GM03348 (cell line): Measurements from ENCODE around the gene CCSER1.
"Not testable (repeated sequence)": the region's sequence is repeated elsewhere in the genome, so short reads cannot be mapped to it uniquely, and the experiment has no call there.

Source experiments
- DNase-seq: peaks from one replicate; pipeline ENCODE4 v3.0.0; 2012; ENCODE audit warnings: low spot score

The CCSER1 gene

DNA sequence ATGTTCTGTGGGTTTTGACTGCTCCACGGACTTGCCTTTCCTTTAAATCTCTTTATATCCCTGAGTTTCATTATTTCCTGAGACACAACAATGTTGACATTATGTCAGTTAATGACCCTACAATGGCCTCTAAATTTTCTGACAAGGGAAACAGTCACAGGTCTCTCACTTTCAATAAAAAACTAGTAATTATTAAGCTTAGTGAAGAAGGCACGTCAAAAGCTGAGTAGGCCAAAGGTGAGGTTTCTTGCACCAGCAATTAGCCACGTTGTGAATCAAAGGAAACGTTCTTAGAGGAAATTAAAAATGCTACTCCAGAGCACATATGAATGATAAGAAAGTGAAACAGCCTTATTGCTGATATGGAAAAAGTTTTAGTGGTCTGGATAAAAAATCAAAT, 1246.4 kb downstream of the CCSER1 start:
- no peak for DNase-seq

DNA sequence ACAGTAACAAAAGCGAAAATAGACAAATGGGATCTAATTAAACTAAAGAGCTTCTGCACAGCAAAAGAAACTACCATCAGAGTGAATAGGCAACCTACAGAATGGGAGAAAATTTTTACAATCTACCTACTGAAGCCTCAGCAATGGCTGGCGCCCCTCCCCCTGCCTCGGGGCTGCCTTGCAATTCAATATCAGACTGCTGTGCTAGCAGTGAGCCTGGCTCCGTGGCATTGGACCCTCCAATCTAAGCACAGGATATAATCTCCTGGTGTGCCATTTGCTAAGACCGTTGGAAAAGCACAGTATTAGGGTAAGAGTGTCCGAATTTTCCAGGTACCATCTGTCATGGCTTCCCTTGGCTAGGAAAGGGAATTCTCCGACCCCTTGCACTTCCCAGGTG, 1278.2 kb downstream of the CCSER1 start:
- not testable (repeated sequence) for DNase-seq

DNA sequence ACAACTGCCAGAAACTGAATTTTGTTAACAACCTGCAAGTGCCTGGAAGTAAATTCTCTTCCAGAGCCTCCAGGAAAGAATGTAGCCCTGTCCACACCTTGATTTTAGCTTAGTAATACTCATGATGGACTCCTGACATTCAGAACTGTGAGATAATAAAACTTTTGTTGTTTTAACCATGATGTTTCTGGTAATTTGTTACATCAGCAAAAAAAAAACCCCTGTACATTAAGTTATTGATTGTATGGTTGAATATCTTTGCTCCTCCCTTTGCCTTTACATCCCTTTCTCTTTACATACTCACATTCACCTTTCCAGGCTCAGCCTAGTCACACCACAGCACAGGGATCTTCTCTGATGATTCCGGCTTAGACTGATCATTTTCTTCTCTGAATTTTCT, 1294.8 kb downstream of the CCSER1 start:
- DNase-seq = no peak

DNA sequence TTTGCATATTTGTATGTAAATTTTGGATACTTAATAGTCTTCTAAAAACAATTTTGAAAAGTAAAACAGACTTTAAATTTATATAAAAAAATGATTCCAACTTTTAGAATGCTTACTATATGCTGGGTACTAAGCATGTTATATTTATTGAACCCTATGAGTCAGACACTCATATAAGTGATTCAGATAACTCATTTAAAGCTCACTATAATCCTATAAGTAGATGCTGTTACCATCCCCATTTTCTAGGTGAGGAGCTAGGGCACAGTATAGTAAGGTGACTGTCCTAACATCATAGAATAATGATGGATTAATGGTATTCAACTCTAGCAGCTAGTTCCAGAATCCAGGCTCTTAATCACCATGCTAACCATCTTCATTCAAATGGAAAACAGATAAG, 1299.5 kb downstream of the CCSER1 start:
- no peak for DNase-seq

DNA sequence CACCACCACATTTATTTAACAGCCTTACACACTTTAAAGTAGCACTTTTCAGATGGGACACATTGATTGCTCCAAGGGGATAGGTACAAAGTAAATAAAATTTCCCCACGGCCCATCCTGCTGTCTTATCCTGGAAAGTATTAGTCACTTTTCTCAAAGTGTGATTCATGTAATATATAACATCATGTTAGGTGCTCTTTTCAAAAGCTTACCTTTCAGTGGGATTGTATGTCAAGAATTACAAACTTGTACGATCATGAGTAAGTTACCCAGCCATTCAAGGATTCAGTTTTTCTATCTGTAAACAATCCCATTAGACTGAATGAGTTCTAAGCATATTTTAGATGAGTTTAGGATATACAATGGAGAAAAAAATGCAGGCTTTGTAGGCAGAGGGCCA, 1300.0 kb downstream of the CCSER1 start:
- no peak for DNase-seq

DNA sequence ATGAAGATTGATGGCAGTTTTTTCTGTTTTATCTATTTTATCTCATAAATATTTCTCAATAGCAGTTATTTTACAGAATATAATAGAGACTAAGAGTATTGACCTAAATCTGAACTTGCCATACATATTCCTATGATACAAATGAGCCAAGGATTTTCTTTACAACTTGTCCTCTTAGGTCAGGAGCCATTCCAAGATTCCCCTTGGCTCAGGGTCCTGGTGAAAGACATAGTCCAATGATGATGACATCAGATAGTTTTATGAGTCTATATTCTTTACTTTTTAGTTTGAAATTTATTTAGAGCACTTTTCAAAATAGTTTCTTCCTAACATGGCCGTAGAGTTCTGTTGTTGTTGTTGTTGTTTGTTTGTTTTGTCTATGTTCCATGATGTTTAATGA, 1307.4 kb downstream of the CCSER1 start:
- DNase-seq = no peak

DNA sequence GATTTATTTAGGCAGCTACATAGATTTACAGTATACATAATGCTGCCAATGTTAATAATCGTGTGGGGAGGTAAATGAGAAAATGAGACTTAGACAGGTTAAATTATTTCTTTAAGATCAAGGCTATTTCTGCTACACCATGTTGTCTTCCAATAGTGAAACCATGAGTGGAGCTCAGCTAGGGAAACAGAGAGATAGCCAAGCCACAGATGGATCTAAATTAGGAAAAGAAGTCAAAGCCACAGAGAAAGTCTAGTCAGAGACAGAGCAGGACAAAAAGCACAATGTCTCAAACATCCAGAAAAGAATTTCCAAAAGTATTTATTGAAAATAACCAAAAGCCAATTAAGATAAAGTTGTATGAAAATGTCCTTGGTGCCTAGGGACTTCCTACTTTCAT, 1309.4 kb downstream of the CCSER1 start:
- no peak for DNase-seq

DNA sequence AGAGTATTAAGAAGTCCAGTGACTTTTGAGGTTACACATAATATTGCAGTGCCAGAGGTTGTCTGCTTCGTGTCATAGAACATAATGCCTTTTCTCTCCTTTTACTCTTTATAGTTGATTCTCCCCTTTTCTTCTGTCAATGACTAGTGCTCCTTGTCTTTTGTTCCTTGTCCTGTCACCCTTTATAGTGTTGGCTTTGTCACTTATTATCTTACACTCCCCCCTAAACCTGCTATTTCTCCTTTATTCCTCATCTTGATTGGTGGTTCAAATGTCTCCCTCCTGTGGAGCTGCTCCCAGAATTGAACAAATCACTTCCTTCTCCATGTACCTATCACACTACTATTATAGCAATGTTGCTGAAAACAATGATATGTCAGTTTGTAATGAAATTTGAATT, 1320.0 kb downstream of the CCSER1 start:
- no peak for DNase-seq

DNA sequence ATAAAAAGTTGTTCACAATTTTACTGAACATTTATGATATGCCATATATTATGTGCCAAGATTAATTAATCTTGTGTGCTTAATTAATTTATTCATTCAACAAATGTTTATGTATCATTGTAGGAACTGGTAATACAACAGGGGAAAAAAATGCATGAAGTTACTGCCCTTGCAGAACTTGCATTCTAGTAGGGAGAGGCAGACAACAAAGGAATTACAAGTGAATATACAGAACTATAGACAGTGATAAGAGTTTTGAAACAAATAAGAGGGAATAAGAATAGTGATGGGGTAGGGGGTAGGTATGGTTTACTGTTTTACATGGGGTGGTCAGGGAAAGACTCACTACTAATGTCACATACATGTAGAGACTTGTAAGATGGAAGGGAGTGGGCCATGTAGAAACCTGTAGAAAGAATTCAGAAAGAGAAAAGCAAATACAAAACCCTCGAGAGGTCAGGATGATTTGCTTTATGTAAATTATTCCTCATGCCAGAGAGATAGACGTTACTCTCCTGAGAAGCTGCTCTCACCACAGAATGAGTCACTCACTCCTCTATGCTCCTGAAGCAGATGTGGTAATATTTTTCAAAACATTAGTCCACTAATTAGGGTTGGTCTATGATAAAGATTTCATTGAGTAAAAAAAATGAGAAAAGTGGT, 1321.6 kb downstream of the CCSER1 start:
- DNase-seq = no peak

DNA sequence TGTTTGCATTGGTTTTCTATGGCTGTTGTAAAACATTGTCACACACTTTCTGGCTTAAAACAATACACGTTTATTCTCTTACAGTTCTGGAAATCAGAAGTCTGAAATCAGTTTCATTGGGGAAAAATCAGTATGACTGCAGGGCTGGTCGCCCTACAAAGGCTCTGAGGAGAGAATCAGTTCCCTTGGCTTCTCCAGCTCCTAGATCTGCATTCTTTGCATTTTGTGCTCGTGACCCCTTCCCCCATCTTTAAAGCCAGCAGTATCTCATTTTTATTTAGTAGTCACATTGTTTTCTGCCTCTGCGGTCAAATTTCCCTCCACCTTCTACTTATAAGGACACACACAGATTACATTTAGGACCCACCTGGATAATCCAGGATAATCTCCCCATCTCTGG, 1326.9 kb downstream of the CCSER1 start:
- no peak for DNase-seq

DNA sequence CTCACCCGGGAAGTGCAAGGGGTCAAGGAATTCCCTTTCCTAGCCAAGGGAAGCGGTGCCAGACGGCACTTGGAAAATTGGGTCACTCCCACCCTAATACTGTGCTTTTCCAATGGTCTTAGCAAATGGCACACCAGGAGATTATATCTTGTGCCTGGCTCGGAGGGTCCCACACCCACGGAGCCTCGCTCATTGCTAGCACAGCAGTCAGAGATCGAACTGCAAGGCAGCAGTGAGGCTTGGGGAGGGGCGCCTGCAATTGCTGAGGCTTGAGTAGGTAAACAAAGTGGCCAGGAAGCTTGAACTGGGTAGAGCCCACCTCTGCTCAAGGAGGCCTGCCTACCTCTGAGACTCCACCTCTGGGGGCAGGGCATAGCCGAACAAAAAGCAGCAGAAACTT, 1335.4 kb downstream of the CCSER1 start:
- DNase-seq = not testable (repeated sequence)

DNA sequence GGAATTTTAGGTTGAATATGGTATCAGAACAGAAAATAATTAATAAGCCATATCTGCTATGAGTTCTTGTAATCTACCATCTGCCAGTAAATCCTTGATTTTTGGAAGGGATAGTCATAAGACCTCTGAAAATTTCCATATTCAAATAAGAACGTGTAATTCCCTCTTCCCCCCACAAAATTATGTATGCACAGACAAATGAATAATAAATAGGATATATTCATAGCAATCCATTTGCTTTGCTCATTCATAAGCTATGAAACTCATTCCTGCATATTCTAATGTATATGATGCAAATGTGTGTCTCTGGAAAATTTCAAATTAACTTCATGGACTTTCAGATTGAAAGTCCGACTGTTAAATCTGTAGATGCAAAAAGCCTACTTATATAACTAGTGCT, 1343.5 kb downstream of the CCSER1 start:
- DNase-seq = no peak

DNA sequence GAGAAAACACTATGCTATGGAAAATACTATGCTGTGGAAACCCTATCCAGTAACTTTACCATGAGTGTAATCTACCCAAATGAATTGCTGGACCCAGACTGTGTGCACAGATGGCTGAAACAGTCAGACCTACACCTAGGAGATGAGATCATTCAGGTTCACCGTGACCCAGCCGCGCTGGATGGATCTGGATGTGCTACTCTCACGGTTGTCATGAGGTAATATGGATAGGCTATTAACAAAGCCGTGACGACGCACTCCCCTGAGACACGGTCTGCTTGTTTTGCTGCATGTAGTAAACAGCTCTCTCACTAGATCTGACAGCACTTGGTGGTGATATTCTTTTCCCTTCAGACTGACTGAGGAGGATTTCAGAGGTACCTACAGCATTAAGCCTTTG, 1344.1 kb downstream of the CCSER1 start:
- DNase-seq = no peak

DNA sequence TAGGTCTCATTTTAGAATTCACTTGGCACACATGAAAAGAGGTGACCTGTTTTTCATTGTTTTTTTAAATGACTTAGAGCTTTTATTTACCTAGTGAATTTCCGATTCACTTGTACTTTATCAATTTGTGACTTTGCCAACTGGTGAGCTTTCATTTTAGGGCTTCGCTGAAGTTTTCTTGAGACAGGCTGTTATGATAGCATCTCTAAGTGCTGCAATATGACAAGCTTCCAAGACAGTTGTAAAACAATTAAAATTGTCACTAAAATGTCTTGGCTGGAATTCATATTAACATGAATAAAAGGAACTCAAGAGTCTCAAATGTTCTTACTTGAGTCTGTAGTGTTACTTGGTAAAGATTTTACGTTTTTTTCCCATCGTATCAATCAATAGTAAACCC, 1344.9 kb downstream of the CCSER1 start:
- no peak for DNase-seq

DNA sequence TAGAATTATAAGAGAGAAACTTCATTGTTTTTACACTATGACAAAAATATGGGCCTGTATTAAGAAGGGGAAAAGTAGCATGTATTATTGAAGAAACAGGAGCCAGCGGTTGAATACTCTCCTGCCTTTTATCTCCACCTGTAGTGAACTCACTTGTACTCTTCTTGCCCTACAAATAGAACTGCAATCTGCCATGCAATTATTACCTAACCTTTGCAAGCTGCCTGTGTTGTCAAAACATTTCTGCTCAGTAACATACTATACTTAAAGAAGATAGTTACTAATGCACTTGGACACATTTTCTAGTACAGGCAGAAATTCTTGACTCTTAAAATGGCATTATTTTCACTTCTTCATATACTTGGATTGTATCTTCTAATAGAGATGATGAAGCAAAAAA, 1358.2 kb downstream of the CCSER1 start:
- no peak for DNase-seq

DNA sequence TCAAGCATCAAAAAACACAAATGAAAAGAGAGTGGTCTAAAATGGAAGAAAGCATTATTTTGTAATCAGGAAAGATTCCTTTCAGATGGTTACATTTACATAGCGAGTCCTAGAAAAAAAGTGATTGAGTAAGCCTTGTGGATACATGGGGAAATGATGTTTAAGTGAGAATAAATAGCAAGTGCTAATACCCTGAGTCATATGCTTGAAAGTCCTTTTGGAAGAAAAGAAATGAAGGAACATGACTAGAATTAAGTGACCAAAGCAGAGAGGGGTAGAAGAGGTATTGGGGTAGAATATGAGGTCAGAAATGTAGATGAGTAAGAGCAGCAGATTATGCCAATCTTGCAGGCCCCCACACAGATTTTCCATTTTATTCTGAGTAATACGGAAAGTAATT, 1361.8 kb downstream of the CCSER1 start:
- no peak for DNase-seq

DNA sequence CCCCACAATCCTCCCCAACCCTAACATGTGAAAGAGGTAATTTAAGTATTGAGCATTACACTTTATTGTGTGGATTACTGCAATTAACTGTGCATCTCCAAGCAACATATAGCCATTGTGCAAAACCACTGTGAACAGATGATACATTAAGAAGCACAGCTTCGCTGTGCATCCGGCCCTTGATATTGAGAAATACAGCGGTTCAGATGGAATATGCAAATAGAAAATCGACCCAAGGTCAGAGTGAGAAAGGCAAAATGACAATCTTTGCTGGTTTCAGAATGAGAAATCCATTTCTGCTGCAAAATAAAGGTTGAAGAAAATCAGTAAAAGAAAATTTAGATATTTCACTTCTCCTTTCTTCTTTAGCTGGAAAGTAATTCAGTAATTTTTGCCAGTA, 1370.7 kb downstream of the CCSER1 start:
- no peak for DNase-seq

DNA sequence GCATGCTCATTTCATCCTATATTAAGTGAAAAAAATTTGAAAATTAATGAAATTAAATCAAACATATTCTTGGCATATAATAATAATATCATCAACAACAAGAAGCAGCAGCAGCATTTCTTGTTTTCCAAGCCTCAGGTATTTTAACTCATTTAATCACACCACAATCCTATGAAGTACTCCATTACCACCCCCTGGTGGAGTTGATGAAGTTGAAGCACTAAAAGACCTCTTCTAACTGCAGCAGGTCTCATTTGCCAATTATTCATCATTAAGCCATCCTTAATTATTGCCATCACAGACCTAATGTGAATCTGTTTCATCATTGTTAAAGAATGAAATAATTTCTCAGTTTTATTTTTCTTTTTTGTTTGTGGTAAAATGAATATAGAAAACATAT, 1375.2 kb downstream of the CCSER1 start:
- DNase-seq = no peak

DNA sequence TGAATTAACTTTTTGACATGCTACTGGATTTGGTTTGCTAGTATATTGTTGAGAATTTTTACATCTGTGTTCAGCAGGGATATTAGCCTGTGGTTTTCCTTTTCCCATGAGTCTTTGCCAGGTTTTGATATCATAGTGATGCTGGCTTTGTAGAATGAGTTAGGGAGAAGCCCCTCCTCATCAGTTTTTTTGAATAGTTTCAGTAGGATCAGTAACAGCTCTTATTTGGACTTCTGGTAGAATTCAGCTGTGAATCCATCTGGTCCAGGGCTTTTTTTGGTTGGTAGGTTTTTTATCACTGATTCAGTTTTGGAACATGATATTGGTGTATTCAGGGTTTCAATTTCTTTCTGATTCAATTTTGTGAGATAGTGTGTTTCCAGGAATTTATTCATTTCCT, 1386.1 kb downstream of the CCSER1 start:
- DNase-seq = no peak

DNA sequence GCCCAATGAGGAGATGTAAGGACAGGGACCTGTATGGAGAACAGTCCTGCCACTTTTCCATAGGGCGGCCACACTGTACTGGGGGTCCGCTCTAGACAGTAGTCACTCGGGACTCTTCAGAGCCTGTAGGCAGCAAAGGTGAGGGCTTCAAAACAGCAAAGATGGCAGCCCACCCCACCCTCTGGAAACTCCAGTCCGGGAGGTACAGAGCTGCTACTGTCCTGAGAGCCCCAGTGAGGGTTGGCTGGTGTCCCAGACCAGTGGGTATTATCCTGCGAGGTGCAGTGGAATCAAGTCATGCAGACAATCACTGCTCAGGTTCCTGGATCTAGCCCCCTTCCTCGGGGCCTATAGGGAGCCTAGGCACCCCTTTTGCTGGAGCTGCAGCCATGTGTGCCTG, 1392.0 kb downstream of the CCSER1 start:
- no peak for DNase-seq

DNA sequence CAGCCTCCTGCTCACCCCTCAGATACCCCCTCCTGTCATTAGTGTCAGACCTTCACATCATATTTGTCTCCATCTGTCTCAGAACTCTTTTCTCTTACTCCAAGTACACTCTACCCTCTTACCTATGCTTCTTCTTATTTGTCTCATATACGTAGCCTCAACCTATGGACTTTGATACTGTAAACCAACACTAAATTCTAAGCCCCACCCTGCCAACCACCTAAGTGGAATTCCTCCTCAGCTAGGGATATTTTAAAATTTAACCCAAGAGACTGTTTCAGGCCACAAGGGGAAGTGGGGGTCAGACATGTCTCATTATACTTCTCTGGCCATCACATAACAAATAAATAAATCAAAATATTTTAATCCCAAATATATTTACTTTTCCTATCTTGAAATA, 1398.4 kb downstream of the CCSER1 start:
- DNase-seq = no peak

DNA sequence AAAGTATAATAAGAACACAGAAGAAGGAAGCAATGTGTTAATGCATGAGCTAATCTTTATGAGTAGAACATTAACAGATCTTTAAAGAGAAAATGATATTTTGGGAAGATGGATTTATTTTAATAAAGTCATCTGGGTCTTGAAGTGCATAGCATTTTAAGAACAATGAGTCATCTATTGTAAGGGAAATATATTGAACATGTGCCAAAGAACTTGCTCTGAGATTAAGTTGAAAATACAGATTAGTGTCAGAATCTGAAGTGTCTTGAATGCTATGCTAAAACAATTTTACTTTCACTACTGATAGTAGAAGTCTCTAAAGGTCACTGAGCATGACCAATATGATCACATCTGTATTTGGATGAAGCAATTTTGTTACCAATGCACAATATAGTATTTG, 1399.9 kb downstream of the CCSER1 start:
- no peak for DNase-seq

DNA sequence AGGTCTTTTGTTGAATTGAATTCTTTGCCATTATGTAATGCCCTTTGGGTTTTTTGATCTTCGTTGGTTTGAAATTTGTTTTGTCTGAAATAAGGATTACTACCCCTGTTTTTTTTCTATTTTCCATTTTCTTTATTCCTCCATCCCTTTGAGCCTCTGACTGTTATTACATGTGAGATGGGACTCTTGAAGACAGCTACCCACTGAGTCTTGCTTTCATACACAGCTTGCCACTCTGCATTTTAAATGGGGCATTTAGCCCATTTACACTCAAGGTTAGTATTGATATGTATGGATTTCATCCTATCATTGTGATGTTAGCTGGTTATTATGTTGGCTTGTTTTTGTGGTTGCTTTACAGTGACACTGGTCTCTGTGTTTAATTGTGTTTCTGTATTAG, 1440.4 kb downstream of the CCSER1 start:
- DNase-seq = no peak

DNA sequence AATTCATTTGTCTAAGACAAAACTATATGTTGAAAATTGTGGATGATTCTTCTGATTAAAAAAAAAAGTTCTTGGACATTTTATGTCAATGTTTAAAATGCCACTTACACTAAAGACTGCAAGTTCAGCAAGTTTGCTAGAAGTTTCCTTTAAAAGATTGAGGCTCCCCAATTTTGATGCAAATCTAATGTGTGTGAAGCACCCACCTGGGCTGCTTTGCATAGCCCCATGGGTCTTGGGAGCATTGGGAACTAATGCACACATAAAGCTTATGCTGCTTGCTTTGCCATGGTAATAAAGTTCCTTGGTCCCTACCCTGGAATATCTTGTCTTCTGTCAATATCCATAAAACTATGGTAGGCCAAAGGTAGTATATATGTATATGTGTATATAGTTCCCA, 1450.7 kb downstream of the CCSER1 start:
- DNase-seq = no peak

DNA sequence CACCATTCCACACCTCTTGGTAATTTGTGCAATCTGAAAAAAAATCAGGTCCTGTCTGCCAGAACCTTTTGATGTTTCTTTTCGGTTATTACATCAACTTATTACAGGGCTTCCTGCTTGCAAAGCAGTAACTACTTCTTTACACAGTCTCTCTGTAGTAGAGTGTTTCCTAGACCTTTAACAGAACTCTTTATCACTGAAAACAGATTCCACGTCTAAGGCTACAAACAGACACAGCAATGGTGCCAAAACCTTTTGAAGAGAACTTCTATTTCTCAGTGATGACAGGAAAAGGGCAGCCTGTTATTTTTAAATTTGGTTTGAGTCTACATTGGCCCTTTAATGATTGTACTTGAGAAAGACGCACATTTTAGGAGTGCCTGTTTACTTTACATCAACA, 1463.1 kb downstream of the CCSER1 start:
- no peak for DNase-seq
